ENCODE measurements around the gene PPP1R14C.
"Not testable (repeated sequence)": the region's sequence is repeated elsewhere in the genome, so short reads cannot be mapped to it uniquely, and the experiment has no call there.

Gene PPP1R14C

DNA sequence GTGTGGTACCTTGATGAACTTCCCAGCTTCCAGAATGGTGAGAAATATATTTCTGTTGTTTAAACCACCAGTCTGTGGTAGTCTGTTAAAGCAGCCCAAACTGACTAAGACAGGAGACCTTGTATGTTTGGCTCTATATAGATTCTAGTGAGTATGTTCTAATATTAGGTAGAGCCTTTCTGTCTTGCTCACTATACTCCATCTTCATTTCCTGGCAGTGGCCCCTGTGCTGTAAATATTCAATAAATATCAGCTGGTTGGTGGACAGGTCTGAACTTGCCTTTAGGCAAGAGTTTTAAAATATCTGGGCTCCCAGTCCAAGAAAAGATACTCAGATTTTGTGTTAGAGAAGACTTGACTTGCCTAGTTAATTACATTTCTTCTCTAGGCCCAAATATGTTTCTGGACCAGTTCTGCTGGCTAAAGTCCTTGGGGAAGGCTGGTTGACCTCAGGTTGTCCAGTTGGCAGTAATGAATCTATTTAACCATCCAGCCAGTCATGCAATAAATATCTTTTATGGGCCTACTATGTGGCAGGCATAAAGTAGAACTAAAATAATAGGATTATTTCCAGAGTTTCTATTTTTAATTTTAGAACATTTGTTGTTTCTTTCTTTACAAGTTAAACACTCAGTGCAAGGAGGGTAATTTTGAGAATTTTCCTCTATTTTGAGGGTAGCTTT lies 22.3 kb downstream of the PPP1R14C start:
- intact Hi-C loops (cut with micrococcal nuclease) = no loop called here
- Mint-ChIP-seq H3K9me3 (no peaks in the 10 kb centered on the region), H3K27me3 (peaks cover 8% of the 10 kb centered on the region)

DNA sequence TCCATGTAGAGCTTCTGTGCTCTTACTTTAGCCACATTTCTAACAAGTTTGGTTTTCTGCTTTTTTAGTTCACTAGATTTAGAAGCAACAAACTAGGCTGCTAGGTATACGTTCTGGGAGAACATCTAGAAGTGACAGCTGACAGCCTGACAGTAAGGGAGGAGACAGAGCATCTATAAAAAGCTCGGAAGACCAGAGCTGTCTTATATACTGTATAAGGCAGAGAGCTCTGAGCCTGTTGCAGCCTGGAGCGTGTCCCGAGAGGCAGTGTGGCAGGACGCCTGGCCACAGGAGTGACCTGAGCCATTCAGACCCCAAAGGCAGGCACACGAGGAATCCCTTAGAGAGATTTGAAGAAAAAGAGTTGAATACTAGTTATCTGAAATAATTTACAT lies 24.6 kb downstream of the PPP1R14C start:
- H3K36me3 Mint-ChIP-seq (ENCODE audit: low read depth) = no peaks in the 10 kb centered on the region
- H3K9me3 Mint-ChIP-seq = no peaks in the 10 kb centered on the region
- no peak overlapping the region for H3K4me3 Mint-ChIP-seq
- intact Hi-C loops (cut with micrococcal nuclease) = no loop called here
- peaks cover 3% of the 10 kb centered on the region for H3K27me3 Mint-ChIP-seq
- peaks cover 12% of the 10 kb centered on the region for H3K4me1 Mint-ChIP-seq (ENCODE audit: low read depth)
- no peak overlapping the region for H3K27ac Mint-ChIP-seq

More for the DNA sequence above, 22.3 kb downstream of the PPP1R14C start:
- Mint-ChIP-seq H3K4me3 (no peak overlapping the region), H3K36me3 (ENCODE audit: low read depth) (no peaks in the 10 kb centered on the region), H3K27ac (no peak overlapping the region), H3K4me1 (ENCODE audit: low read depth) (peaks cover 12% of the 10 kb centered on the region)

DNA sequence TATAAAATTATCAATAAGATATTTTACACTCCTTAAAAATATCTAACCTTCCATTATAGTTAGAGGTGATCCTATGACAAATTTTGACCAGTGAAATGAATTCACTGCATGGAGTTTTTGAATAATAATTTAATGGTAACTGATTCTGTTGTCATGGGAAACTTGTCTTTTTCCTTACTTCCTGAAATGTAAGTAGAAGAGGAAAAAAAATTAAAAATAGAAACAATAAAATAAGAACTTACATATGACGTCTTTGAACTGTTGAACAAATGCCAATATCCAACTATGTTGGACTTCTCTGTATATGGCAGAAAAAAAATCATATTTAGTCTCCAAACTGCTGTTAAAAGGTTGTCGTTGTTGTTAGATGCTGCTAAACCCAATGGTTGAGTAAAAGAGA lies 26.3 kb downstream of the PPP1R14C start:
- no peak overlapping the region for H3K27ac Mint-ChIP-seq
- intact Hi-C loops (cut with micrococcal nuclease) = no loop called here
- no peaks in the 10 kb centered on the region for H3K36me3 Mint-ChIP-seq (ENCODE audit: low read depth)
- no peak overlapping the region for H3K4me3 Mint-ChIP-seq
- no peaks in the 10 kb centered on the region for H3K9me3 Mint-ChIP-seq
- no peaks in the 10 kb centered on the region for H3K27me3 Mint-ChIP-seq
- peaks cover 12% of the 10 kb centered on the region for H3K4me1 Mint-ChIP-seq (ENCODE audit: low read depth)

DNA sequence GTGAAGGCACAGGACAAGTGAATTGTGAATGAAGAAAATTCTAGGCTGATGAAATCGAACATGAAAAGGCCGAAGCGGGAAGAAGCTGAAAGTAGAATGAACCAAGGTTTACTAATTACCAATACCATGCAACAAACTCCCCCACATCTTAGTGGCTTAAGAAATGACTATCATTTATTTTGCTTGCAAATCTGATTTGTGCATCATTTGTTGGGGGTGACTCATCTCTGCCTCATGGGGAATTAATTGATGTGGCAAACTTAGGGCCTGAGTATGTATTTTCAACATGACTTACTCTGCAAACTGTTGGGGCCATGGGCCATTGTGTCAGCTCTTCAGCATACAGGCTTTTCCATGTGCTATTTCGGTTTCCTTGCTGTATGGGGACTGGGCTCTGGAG lies 26.8 kb downstream of the PPP1R14C start:
- no peak overlapping the region for H3K4me3 Mint-ChIP-seq
- H3K36me3 Mint-ChIP-seq (ENCODE audit: low read depth) = no peaks in the 10 kb centered on the region
- H3K9me3 Mint-ChIP-seq = no peaks in the 10 kb centered on the region
- no peak overlapping the region for H3K27ac Mint-ChIP-seq
- H3K4me1 Mint-ChIP-seq (ENCODE audit: low read depth) = peaks cover 12% of the 10 kb centered on the region
- intact Hi-C loops (cut with micrococcal nuclease) = no loop called here
- H3K27me3 Mint-ChIP-seq = no peaks in the 10 kb centered on the region

DNA sequence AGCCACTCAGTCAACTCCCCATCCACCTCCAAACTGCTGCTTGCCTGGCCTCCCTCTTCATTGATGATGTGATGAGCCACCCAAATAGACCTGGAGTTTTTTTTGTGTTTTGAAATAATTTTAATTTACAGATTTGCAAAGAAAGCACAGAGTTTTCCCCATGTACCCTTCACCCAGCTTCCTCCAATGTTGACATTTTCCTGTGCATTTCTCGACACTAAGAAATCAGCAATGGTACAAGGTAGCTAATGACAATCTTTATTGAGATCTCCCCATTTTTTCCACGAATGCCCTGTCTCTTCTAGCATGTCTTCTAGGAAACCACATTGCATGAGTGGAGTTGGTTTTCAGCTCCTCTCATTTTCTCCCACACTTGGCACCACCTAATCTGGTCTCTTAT lies 30.1 kb downstream of the PPP1R14C start:
- H3K4me1 Mint-ChIP-seq (ENCODE audit: low read depth) = peaks cover 9% of the 10 kb centered on the region
- no peaks in the 10 kb centered on the region for H3K9me3 Mint-ChIP-seq
- H3K36me3 Mint-ChIP-seq (ENCODE audit: low read depth) = no peaks in the 10 kb centered on the region
- intact Hi-C loops (cut with micrococcal nuclease) = no loop called here
- no peak overlapping the region for H3K4me3 Mint-ChIP-seq
- no peaks in the 10 kb centered on the region for H3K27me3 Mint-ChIP-seq
- H3K27ac Mint-ChIP-seq = no peak overlapping the region

DNA sequence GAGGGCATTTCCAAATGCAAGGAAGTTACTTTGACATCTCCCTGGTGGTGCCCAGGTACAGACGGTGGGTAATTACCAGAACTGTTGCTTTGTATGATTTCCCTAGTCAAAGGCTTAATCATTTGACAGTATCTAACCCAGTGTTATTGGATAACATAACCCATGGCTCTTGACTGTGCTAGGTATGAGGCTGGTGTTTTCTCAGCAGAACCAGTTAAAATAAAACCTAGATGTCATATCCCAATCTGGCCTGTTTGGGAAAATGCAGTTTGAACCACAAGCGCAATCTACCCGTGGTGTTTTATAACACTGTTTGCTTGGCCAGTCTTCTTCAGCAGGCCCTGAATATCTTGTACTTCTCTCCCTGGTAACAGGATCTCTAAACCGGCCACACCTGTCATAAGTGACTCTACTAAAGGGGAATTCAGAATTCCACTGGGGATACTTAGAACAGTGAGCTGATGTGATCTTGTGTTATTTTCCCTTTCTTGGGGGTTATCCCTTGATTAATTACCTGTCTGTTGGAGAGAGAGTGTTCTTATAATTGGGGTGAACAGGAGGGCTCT lies 32.8 kb downstream of the PPP1R14C start:
- Mint-ChIP-seq H3K4me3 (no peak overlapping the region), H3K27ac (no peak overlapping the region), H3K27me3 (peaks cover 3% of the 10 kb centered on the region), H3K9me3 (no peaks in the 10 kb centered on the region), H3K36me3 (ENCODE audit: low read depth) (no peaks in the 10 kb centered on the region), H3K4me1 (ENCODE audit: low read depth) (no peaks in the 10 kb centered on the region)
- intact Hi-C loops (cut with micrococcal nuclease) = no loop called here

DNA sequence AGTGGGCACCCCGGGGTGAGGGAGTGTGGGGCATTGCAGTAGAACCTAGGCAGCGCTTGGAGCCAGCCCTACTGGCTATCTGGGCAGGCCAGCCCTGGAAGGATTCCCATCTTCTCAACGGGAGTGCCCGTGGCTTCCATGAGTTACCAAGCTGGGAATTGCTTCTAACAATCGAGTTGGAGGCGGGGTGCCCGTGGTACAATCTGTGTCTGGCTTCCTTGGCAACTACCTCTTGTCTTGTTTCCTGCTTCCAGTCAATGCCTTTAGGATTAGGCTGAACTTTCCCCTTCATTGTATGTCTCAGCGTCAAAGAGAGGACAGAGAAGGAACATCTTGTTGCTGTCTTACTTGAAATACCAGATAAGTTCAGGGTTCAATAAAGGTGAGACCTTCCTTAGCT lies 33.3 kb downstream of the PPP1R14C start:
- no peaks in the 10 kb centered on the region for H3K36me3 Mint-ChIP-seq (ENCODE audit: low read depth)
- H3K4me1 Mint-ChIP-seq (ENCODE audit: low read depth) = no peaks in the 10 kb centered on the region
- no peaks in the 10 kb centered on the region for H3K9me3 Mint-ChIP-seq
- no peak overlapping the region for H3K27ac Mint-ChIP-seq
- H3K4me3 Mint-ChIP-seq = no peak overlapping the region
- H3K27me3 Mint-ChIP-seq = peaks cover 6% of the 10 kb centered on the region
- intact Hi-C loops (cut with micrococcal nuclease) = no loop called here

DNA sequence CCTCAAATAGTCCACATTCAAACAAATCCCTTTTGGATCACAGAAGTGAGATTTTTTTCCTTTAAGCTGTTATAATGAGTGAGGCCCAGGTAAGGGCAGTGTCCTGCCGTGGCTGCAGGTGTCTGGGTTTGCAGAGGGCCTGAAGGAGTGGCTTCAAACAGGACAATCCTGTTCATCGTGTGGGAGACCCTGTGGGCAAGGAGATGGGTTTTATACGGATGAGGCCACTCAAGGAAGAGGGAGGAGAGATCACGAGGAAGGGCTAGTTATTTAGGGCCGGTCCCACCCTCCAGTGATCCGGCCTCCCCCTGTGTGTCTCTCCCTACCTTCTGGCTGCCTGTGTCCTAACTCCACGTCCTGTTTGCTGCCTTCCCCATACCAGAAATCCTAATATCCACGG lies 33.8 kb downstream of the PPP1R14C start:
- Mint-ChIP-seq H3K4me3 (no peak overlapping the region), H3K27ac (no peak overlapping the region), H3K36me3 (ENCODE audit: low read depth) (no peaks in the 10 kb centered on the region), H3K9me3 (no peaks in the 10 kb centered on the region), H3K4me1 (ENCODE audit: low read depth) (no peaks in the 10 kb centered on the region), H3K27me3 (peaks cover 6% of the 10 kb centered on the region)
- intact Hi-C loops (cut with micrococcal nuclease) = no loop called here

DNA sequence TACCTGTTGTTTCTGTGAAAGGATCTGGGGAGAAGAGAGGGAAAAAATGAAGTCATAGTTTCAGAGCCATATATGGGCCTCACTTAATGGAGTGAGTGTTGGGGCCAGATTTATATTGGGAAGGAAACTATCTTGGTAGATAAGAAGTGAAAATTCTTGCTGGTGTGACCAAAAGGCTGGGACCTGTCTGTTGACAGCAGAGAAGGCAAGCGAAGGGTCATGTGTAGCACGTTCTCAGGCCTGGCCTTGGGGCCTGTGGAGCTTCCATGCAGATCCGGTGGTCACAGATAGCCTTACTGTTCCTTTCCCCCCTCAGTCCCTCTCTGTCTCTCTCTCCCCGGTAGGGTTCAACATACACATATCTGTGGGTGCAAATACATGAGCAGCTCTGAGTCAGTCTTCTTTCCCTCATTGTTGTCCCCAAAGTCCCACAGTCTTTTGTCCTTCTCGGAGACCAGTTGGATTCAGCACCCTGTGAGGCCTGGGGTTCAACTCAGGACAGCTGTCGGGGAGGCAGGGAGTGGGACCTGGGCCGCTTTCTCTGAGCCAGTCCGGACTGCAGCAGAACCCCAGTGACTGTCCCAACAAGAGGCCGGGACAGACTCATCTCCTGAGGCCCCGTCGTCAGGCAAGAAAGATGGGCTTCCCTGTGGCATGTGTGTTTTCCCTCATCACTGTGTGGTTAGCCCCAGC lies 34.6 kb downstream of the PPP1R14C start:
- no peak overlapping the region for H3K27ac Mint-ChIP-seq
- intact Hi-C loops (cut with micrococcal nuclease) = no loop called here
- H3K9me3 Mint-ChIP-seq = no peaks in the 10 kb centered on the region
- no peaks in the 10 kb centered on the region for H3K4me1 Mint-ChIP-seq (ENCODE audit: low read depth)
- no peaks in the 10 kb centered on the region for H3K36me3 Mint-ChIP-seq (ENCODE audit: low read depth)
- H3K4me3 Mint-ChIP-seq = no peak overlapping the region
- peaks cover 6% of the 10 kb centered on the region for H3K27me3 Mint-ChIP-seq

DNA sequence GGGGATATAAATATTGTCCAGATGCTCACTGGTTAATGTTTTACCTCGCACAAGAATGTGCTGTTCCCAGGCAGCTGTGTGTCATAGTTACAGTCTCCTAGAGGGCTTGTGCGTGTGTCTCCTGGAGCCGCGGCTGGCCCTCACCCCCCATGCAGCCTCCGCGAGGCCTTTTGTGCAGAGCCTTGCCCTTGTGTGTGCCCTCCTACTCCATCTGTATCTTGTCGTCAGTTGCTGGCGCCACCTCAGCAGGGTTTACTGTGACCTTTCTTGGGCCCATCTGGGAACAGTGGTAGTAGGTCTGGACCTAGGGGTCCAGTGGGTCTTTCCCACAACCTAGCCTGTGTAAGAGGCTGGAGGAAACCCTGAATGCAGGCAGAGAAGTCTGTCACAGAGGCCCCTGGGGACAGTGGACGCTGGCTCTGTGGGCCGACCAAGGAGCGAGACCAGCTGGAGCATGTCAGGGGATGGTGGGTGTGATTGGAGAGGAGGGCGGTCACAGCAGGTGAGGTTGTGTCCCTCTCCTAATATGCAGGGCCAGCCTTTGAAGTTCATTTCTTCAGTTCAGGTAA lies 35.2 kb downstream of the PPP1R14C start:
- H3K4me3 Mint-ChIP-seq = no peak overlapping the region
- intact Hi-C loops (cut with micrococcal nuclease) = no loop called here
- no peaks in the 10 kb centered on the region for H3K9me3 Mint-ChIP-seq
- no peak overlapping the region for H3K27ac Mint-ChIP-seq
- no peaks in the 10 kb centered on the region for H3K36me3 Mint-ChIP-seq (ENCODE audit: low read depth)
- H3K27me3 Mint-ChIP-seq = peaks cover 6% of the 10 kb centered on the region
- no peaks in the 10 kb centered on the region for H3K4me1 Mint-ChIP-seq (ENCODE audit: low read depth)

DNA sequence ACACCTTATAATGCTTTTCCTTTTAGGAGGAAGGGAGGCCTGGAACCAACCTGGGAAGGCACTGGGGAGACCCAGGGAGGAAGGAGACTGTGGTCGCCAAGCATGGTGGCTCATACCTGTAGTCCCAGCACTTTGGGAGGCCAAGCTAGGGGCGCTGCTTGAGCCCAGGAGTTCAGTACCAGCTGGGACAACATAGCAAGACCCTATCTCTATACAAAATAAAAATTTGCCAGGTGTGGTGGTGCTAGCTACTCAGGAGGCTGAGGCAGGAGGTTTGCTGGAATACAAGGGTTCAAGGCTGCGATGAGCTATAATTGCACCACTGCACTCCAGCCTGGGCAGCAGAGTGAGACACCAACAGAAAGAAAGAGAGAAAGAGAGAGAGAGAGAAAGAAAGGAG lies 36.2 kb downstream of the PPP1R14C start:
- Mint-ChIP-seq H3K27me3 (peaks cover 6% of the 10 kb centered on the region), H3K4me1 (ENCODE audit: low read depth) (no peaks in the 10 kb centered on the region), H3K4me3 (no peak overlapping the region), H3K36me3 (ENCODE audit: low read depth) (no peaks in the 10 kb centered on the region), H3K9me3 (no peaks in the 10 kb centered on the region), H3K27ac (no peak overlapping the region)
- intact Hi-C loops (cut with micrococcal nuclease) = no loop called here

DNA sequence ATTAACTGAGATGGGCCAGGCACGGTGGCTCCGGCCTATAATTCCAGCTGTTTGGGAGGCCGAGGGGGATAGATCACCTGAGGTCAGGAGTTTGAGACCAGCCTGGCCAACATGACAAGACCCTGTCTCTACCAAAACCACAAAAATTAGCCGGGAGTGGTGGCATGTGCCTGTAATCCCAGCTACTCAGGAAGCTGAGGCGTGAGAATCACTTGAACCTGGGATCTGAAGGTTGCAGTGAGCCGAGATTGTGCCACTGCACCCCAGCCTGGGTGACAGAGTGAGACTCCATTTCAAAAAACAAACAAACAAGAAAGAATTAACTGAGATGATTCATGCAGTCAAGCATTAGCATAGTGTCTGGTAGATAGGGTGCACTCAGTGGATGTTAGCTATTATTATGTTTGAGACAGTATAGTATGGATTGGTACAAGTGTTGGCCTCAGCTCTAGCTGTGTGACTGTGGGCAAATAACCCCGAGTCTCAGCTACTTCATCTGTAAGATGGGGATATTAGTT lies 37.1 kb downstream of the PPP1R14C start:
- H3K27ac Mint-ChIP-seq; intact Hi-C loops (cut with micrococcal nuclease): not testable (repeated sequence)

DNA sequence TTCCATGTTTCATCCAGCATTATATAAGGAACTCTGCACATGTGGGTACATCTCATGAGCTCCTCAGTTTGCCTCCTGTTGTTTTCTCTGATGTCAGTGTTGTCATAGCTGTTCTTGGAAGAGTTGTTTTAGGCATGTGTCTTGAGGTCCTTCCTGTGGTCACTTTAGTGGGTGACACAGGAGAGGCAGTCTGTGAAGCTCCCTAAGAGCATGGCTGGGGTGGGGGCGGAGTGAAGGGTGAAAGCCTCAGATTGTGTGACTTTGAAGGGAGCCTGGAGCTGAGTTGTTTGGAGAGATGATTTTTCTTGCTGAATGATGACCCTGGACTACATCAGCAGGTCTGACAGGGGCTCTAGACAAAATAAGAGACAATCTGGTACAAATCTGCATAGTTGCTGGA lies 37.7 kb downstream of the PPP1R14C start:
- Mint-ChIP-seq H3K36me3 (ENCODE audit: low read depth) (no peaks in the 10 kb centered on the region), H3K27me3 (peaks cover 6% of the 10 kb centered on the region), H3K27ac (no peak overlapping the region), H3K9me3 (no peaks in the 10 kb centered on the region), H3K4me1 (ENCODE audit: low read depth) (peaks cover 12% of the 10 kb centered on the region), H3K4me3 (no peak overlapping the region)
- intact Hi-C loops (cut with micrococcal nuclease) = no loop called here

More for the DNA sequence above, 37.1 kb downstream of the PPP1R14C start:
- H3K4me1 Mint-ChIP-seq (ENCODE audit: low read depth); H3K27me3 Mint-ChIP-seq; H3K36me3 Mint-ChIP-seq (ENCODE audit: low read depth); H3K4me3 Mint-ChIP-seq; H3K9me3 Mint-ChIP-seq: not testable (repeated sequence)

DNA sequence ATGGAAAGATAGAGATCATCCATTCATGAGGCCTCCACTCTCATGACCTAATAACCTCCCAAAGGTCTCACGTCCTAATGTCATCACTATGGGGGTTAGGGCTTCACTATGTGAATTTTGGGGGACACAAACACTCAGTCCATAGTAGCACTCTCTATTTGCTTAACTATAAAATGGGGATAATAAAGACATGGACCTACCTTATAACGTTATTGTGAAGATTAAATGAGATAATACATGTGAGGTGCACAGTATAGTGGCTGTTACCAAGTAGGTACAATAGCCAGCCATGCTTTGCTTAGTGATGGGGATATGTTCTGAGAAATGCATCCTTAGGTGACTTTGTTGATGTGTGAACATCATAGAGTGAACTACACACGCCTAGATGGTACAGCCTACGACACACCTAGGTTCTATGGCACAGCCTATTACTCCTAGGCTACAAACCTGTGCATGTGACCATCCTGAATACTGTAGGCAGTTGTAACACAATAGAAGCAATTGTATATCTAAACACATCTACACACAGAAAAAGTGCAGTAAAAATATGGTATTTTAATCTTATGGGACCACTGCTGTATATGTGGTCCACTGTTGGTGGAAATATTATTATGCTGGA lies 39.7 kb downstream of the PPP1R14C start:
- peaks cover 6% of the 10 kb centered on the region for H3K27me3 Mint-ChIP-seq
- intact Hi-C loops (cut with micrococcal nuclease) = no loop called here

More for the DNA sequence above, 39.7 kb downstream of the PPP1R14C start:
- no peaks in the 10 kb centered on the region for H3K36me3 Mint-ChIP-seq (ENCODE audit: low read depth)
- peaks cover 12% of the 10 kb centered on the region for H3K4me1 Mint-ChIP-seq (ENCODE audit: low read depth)
- no peaks in the 10 kb centered on the region for H3K9me3 Mint-ChIP-seq
- H3K27ac Mint-ChIP-seq = no peak overlapping the region
- no peak overlapping the region for H3K4me3 Mint-ChIP-seq
